GM18867 (cell line): Measurements from ENCODE around the gene AVL9.

Experiments used
- ATAC-seq: cut with Tn5 transposase; IDR thresholded peaks from one replicate; pipeline ENCODE4 v1.9.1; 2021; ENCODE audit warnings: mild to moderate bottlenecking, moderate library complexity; ENCODE audit not compliant: unreplicated experiment

AVL9 gene

GRCh38 chr7:32532716-32533115 lies 37.4 kb downstream of the AVL9 start:
- ATAC-seq: no peak

- no peak for ATAC-seq
These were observed 38.2 kb downstream of the AVL9 start for GRCh38 chr7:32533276-32534029.

GRCh38 chr7:32535162-32535702 lies 39.9 kb downstream of the AVL9 start:
- ATAC-seq: no peak

GRCh38 chr7:32536016-32536415 lies 40.7 kb downstream of the AVL9 start:
- ATAC-seq: no peak

GRCh38 chr7:32536585-32536984 lies 41.3 kb downstream of the AVL9 start:
- ATAC-seq: no peak

GRCh38 chr7:32537760-32538159 lies 42.5 kb downstream of the AVL9 start:
- no peak for ATAC-seq

- ATAC-seq: no peak
These were observed 44.1 kb downstream of the AVL9 start for GRCh38 chr7:32539366-32539765.

- ATAC-seq: no peak
These were observed 44.7 kb downstream of the AVL9 start for GRCh38 chr7:32539919-32540531.

- ATAC-seq: no peak
These were observed 47.3 kb downstream of the AVL9 start for GRCh38 chr7:32542595-32542994.

GRCh38 chr7:32559480-32559879 lies 64.2 kb downstream of the AVL9 start:
- ATAC-seq: no peak

GRCh38 chr7:32560075-32560474 lies 64.8 kb downstream of the AVL9 start:
- ATAC-seq: no peak

GRCh38 chr7:32561613-32562012 lies 66.3 kb downstream of the AVL9 start:
- no peak for ATAC-seq

- ATAC-seq: no peak
These were observed 69.3 kb downstream of the AVL9 start for GRCh38 chr7:32564542-32564941.

- ATAC-seq: no peak
These were observed 74.3 kb downstream of the AVL9 start for GRCh38 chr7:32569388-32570289.

GRCh38 chr7:32573110-32573687 lies 77.9 kb downstream of the AVL9 start:
- no peak for ATAC-seq

GRCh38 chr7:32574626-32575025 lies 79.3 kb downstream of the AVL9 start:
- ATAC-seq: no peak

GRCh38 chr7:32577421-32577820 lies 82.1 kb downstream of the AVL9 start:
- ATAC-seq: no peak

- no peak for ATAC-seq
These were observed 84.5 kb downstream of the AVL9 start for GRCh38 chr7:32579776-32580175.

- ATAC-seq: no peak
These were observed 85.4 kb downstream of the AVL9 start for GRCh38 chr7:32580646-32581045.

- no peak for ATAC-seq
These were observed 86.7 kb downstream of the AVL9 start for GRCh38 chr7:32582036-32582435.

- ATAC-seq: no peak
These were observed 88.5 kb downstream of the AVL9 start for GRCh38 chr7:32583791-32584190.
